ENCODE measurements around the gene ITGA3. TPM values are rescaled to one million over a fixed set of nuclear protein-coding genes. Genes with fewer than 3 reads are reported as not detected.

Gene ITGA3
- total RNA-seq, 4 donors from 2014 or later = 38.9 to 96.7 (median 58.6) TPM

DNA sequence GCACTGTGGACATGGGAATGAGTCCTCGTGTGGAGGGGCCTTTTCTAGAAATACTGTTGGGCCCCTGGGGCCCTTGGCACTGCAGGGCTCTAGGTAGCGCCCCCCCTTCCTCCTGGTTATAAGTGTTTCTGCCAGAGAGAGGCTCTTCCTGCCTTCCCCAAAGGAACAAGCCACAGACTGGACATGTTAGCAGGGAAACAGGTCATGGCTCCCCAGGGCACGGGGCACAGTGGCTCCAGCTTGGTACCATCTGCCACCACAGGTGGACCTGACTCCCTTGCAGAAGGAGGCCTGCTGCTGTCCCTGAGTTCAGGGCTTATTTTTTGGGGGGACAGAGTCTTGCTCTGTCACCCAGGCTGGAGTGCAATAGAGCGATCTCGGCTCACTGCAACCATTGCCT lies 48.0 kb downstream of the ITGA3 start:
- WGBS = 86% methylated on average over 5 of the region's 5 CpGs
- intact Hi-C loops (cut with DNase I) = no loop called here
- Histone ChIP-seq H3K27ac (replicated peaks in 1 of 4) (peak overlapping the region in 1 of 4 donors; percentile 79), H3K4me1 (peaks cover 43 to 51% (median 48%) of the 10 kb centered on the region in 4 donors), H3K27me3 (no peaks in the 10 kb centered on the region), H3K4me3 (no peak overlapping the region), H3K36me3 (peaks cover 27 to 77% (median 65%) of the 10 kb centered on the region in 4 donors), H3K9me3 (no peaks in the 10 kb centered on the region)
- DNase-seq (ENCODE audit: extremely low spot score) = no peak
- TF ChIP-seq EP300 (IDR thresholded peaks at IDR 0.05) (no peak), POLR2A (IDR thresholded peaks at IDR 0.05; ENCODE audit: low read depth) (no peak), POLR2AphosphoS5 (IDR thresholded peaks at IDR 0.05) (no peak)
- TF ChIP-seq, protein P1, sequence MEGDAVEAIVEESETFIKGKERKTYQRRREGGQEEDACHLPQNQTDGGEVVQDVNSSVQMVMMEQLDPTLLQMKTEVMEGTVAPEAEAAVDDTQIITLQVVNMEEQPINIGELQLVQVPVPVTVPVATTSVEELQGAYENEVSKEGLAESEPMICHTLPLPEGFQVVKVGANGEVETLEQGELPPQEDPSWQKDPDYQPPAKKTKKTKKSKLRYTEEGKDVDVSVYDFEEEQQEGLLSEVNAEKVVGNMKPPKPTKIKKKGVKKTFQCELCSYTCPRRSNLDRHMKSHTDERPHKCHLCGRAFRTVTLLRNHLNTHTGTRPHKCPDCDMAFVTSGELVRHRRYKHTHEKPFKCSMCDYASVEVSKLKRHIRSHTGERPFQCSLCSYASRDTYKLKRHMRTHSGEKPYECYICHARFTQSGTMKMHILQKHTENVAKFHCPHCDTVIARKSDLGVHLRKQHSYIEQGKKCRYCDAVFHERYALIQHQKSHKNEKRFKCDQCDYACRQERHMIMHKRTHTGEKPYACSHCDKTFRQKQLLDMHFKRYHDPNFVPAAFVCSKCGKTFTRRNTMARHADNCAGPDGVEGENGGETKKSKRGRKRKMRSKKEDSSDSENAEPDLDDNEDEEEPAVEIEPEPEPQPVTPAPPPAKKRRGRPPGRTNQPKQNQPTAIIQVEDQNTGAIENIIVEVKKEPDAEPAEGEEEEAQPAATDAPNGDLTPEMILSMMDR (IDR thresholded peaks at IDR 0.05) = no peak

DNA sequence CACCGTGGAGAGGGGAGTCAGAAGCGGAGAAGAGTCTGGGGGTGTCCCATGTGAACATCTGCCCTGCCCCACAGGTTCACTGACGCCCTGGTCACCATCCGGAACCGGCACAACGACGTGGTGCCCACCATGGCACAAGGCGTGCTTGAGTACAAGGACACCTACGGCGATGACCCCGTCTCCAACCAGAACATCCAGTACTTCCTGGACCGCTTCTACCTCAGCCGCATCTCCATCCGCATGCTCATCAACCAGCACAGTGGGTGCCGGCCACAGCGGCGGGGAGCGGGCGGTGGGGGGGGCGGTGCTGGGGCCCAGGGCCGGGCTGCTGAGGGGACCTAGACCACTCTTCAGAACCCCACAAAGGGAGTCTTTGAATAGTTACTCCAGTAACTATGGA lies 49.9 kb downstream of the ITGA3 start:
- intact Hi-C loops (cut with DNase I) = no loop called here
- Histone ChIP-seq H3K27ac (replicated peaks in 1 of 4) (no peak overlapping the region), H3K4me3 (no peak overlapping the region), H3K9me3 (no peaks in the 10 kb centered on the region), H3K36me3 (peaks cover 39 to 80% (median 69%) of the 10 kb centered on the region in 4 donors), H3K27me3 (no peaks in the 10 kb centered on the region), H3K4me1 (peaks cover 24 to 39% (median 29%) of the 10 kb centered on the region in 4 donors)
- DNase-seq (ENCODE audit: extremely low spot score) = no peak
- TF ChIP-seq POLR2A (IDR thresholded peaks at IDR 0.05; ENCODE audit: low read depth) (no peak), EP300 (IDR thresholded peaks at IDR 0.05) (no peak), POLR2AphosphoS5 (IDR thresholded peaks at IDR 0.05) (no peak)
- TF ChIP-seq, protein P1 (IDR thresholded peaks at IDR 0.05) = no peak
- WGBS = 88% methylated on average over 21 of the region's 21 CpGs

DNA sequence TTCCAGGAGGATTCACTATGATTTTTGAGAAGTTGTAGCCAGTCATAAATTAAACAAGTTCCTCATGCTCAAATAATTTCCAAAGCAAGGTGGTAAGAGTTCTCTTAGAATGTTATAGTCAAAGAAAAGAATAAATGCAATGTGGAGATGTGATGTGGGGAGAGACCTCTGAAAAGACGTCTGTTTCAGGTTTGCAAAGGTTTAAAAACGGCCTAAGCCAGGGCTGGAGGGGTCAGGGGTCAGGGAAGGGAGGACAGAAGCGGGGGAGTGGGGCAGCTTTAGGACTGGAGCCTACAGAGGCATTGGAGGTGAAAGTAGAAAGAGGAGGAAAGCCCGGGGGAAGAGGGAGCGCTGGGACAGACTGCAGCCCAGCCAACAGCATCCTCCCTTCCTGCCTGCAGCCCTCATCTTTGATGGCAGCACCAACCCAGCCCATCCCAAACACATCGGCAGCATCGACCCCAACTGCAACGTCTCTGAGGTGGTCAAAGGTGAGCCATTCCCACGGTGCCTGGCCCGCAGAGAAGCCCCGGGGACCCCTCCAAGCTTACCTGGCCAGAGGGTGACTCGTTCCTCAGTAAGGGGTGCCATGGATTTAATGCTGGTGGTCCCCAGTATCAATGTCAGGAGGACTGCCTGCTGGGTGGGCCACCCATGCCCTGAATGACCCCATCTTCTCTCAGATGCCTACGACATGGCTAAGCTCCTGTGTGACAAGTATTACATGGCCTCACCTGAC lies 50.7 kb downstream of the ITGA3 start:
- TF ChIP-seq, protein P1 (IDR thresholded peaks at IDR 0.05) = no peak
- TF ChIP-seq POLR2A (IDR thresholded peaks at IDR 0.05; ENCODE audit: low read depth) (no peak), POLR2AphosphoS5 (IDR thresholded peaks at IDR 0.05) (no peak), EP300 (IDR thresholded peaks at IDR 0.05) (no peak)
- no peaks in the 10 kb centered on the region for H3K27me3 ChIP-seq
- WGBS = 63% methylated on average over 5 of the region's 13 CpGs
- H3K36me3 ChIP-seq = peaks cover 39 to 75% (median 65%) of the 10 kb centered on the region in 4 donors
- intact Hi-C loops (cut with DNase I) = no loop called here
- H3K4me3 ChIP-seq = no peak overlapping the region
- H3K9me3 ChIP-seq = no peaks in the 10 kb centered on the region
- H3K4me1 ChIP-seq = peaks cover 22 to 42% (median 28%) of the 10 kb centered on the region in 4 donors
- no peak overlapping the region for H3K27ac ChIP-seq (replicated peaks in 1 of 4)
- no peak for DNase-seq (ENCODE audit: extremely low spot score)

DNA sequence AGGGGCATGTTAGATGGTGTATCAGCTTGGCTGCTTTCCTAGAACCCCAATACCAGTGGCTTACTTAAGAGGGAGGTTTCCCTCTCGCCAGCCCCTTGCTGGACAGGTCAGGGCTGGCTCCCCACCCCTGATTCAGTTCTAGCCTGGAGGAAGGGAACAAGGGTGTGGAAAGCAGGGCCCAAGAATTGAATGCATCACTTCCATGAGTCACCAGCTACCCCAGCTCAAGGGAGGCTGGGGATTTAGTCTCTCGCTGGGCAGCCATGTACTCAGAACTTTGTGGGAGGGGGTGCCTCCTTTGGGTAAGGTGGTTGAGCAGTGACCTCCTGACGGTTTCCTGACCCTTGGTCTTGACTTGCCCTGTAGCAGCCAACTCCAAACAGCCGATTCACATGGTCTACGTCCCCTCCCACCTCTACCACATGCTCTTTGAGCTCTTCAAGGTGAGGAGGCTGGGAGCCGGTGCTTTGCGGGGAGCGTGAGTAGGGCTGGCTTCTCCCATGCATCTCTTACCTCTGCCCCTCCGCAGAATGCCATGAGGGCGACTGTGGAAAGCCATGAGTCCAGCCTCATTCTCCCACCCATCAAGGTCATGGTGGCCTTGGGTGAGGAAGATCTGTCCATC lies 52.0 kb downstream of the ITGA3 start:
- DNase-seq (ENCODE audit: extremely low spot score) = no peak
- TF ChIP-seq EP300 (IDR thresholded peaks at IDR 0.05) (no peak), POLR2A (IDR thresholded peaks at IDR 0.05; ENCODE audit: low read depth) (no peak)
- TF ChIP-seq, protein P1 (IDR thresholded peaks at IDR 0.05) = no peak
- no peaks in the 10 kb centered on the region for H3K9me3 ChIP-seq
- H3K4me1 ChIP-seq = peaks cover 22 to 42% (median 28%) of the 10 kb centered on the region in 4 donors
- 93% methylated on average over 10 of the region's 10 CpGs for WGBS
- peaks cover 39 to 75% (median 65%) of the 10 kb centered on the region in 4 donors for H3K36me3 ChIP-seq
- no peak overlapping the region for H3K27ac ChIP-seq (replicated peaks in 1 of 4)
- no peak overlapping the region for H3K4me3 ChIP-seq
- intact Hi-C loops (cut with DNase I) = no loop called here
- H3K27me3 ChIP-seq = no peaks in the 10 kb centered on the region

Data from esophagus muscularis mucosa (tissue), 4 donors.